Measurements from ENCODE around the gene REG1B.

GRCh38 chr2:79129804-79130203, 42.0 kb upstream of the REG1B start:
- TF ChIP-seq CTCF (IDR thresholded peaks at IDR 0.05) (no peak), EP300 (IDR thresholded peaks at IDR 0.05) (no peak), POLR2A (IDR thresholded peaks at IDR 0.05) (no peak)
